ENCODE results near the gene EXOC3L1. TPM values are rescaled to one million over a fixed set of nuclear protein-coding genes. Genes with fewer than 3 reads are reported as not detected.

Gene EXOC3L1, protein sequence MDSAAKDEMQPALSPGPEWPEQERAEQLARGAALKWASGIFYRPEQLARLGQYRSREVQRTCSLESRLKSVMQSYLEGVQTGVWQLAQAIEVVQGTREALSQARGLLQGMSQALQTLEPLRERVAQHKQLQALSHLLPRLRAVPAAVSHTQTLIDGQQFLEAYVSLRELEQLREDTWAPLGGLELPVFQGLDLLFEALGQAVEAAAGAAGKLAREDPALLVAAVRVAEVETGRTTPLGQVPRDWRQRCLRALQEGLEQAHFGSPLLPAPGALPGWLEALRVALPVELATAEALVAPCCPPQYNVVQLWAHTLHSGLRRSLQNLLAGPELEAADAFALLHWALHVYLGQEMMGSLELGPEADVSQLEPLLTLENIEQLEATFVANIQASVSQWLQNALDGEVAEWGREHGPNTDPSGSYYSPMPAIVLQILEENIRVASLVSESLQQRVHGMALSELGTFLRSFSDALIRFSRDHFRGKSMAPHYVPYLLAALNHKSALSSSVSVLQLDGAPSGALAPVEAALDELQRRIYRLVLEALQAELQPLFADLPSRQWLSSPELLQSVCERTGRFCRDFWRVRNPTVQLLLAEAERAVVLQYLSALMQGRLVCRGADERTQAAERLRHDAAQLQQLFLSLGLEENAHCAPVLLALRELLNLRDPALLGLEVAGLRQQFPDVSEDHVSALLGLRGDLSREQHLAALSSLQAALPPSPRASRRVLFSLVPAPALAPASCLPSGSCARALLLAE
- total RNA-seq (2014; rRNA removed; shearing (Covaris generic)) = 0.12 and 0.50 TPM in 2 replicates

DNA sequence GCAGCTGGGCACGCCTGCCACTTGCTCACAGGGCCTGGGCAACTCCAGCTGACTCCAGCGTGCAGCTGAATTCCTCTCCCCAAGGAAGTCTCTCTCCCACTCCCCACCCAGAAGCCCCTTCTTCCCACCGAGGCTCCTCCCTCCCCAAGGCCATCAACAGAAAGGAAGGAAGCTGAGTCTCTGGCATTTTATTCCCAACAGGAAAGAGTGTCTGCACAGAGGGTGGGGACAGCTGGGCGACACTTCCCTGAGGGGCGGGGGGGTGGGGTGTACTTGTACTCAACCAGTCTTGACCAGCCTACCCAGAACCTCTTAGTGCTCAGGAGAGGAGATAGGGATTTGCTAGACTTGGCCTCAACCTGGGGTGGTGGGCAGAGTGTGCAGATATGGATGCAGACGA lies at the start of gene EXOC3L1:
TSS of gene EXOC3L1 (minus strand) at position 96 of the 400 bp plus-strand sequence. CDS start 460 bp downstream, outside the sequence.
- DNase-seq (ENCODE audit: low spot score) = no peak

DNA sequence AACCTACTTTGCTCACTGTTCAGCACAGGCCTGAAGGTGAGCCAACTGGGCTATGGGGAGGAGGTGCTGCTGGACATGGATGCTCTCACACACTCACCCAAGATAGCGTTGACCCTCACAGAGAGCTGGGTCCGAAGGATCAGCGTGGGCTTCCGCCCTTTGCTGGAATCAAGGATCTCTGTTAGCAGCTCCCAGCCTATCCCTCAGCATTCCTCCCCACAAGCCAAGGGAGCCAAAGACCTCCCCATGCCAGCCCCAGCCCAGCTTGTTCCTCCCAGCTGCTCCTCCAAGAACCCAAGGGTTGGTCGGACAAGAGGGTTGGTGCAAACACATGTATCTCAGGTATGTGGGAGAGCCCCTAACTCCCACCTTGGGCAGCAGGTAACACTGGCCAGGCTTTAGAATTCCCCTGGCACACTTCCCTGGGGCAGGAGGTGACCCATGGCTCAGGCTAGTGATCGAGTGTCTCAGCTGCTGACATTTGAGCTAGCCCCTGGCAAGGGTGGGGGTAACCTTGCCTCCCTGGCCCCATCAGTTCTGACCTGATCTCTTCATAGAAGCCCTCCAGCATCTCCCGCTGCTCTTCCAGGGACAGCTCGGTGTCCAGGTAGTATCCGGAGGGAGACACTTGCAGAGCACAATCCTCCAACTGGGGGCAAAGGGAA lies 49.0 kb upstream of the EXOC3L1 start:
- no peak for DNase-seq (ENCODE audit: low spot score)

DNA sequence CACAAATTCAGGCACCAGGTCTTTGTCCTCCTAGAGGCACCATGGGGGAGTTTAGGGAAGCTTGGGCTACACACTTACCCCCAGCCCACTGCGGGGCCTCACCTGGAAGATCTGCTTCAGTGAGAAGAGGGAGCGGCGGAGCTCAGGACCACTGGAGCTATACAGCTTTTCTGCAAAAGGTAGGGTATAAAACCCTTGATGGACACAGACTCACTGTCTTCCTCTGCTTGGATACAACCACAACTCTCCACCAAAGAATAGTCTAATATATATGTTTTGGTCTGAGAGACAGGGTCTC lies 48.3 kb upstream of the EXOC3L1 start:
- DNase-seq (ENCODE audit: low spot score) = no peak

DNA sequence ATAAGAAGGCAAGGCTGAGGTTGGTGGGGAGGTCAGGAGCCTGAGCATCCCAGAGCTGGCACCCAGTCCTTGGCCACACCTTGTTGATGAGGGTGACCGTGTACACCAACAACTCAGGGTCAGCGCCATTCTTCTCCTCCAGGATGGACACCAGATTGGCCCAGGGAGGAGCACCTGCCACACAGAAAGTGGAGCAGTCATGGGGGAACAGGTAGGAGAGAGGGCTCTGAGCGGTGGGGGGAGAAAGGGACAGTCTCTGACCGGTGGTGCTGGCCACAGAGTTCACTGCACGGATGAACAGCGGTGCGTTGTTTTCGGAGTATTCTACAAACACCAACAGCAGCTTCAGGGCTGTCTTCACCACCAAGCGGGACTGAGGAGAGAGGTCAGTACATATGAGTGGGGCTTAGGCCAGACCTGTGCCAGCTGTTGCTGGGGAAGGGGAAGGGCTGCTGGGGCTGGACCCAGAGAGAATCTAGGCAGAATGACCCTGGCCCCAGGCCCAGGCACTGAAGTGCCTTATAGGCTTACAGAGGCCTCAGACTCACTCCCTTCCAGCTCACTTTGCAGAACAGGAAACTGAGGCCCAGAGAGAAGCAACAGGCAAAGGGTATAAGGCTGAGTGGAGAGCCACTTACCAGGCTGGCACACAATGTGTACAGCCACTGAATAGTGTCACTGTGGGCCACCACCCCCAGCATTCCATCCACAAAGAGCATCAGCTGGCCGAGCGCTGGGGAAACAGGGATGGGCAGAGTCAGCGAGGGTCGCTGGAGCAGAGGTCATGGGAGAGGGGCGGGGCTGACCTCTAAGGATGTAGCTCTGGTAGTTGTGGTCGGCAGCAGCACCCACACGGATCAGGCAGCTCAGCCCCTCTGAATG lies 47.7 kb upstream of the EXOC3L1 start:
- DNase-seq (ENCODE audit: low spot score) = no peak

DNA sequence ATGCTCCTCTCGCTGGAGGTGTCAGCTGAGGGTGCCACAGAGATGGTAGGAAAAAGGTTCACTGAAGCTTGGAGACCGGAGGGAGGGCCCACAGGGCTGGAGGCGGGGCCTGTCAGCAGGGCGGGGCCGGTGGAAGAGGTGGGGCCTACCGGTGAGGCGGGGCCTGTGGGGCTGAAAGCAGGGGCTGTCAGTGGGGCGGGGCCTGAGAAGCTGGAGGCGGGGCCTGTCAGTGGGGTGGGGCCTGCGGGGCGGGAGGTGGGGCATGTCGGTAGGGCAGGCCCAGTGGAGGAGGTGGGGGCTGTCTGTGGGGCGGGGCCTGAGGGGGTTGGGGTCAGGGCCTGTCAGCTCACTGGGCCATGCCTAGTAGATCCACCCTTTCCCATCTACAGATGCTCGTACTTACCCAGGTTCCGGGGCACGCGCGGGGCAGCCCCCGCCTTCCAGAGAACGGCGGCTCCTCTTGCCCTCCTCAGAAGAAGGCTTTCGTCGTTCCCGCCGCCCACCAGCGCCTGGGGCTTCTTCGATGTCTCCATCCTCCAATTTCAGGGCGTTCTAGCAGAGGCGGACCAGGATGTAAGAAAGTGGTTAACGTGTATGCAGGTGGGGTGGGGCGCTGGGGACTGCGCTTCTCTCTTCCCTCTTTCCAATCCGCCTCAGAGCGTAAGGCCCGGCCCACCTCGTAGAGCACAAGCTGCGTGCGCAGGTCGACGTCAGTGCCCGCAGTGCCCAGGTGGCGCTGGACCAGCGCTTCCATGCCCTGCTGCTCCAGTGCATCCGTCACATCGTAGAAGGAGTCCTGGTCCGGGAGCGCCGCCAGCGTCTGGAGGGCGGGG lies 46.8 kb upstream of the EXOC3L1 start:
- DNase-seq (ENCODE audit: low spot score) = peak; percentile 72

DNA sequence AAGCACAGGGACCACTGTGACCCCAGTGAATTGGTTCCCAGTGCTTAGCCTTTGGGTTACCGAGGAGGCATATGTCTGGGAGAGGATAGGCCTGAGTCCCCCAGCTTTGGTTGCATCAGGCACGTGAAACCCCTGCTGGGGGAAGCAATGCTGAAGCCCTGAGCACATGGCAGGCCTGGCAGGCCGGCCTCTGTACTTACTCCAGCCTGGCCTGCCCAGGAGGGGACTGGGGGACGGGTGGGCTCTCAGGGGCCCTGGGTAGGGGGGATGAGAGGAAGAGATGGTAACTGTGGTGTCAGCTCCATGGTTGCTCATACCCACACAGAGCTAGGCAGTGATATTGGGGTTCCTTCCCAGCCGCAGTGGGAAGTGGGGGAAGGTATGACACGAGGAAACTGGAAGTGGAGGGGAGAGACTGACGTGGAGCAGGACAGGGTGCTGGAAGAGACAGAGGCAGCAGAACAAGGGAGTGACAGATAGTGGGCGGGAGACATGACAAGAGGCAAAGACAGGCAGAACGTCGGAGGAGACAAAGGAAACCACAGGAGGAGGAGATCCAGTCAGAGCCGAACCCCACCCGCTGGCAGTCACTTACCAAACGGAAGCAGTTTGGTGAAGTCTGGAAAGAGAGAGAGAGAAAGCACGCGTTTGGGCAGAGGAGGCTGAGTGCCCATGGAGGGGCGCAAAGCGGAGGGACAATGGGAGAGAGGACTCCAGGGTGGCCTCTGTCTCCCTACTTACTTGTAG lies 46.1 kb upstream of the EXOC3L1 start:
- DNase-seq (ENCODE audit: low spot score) = peak; percentile 79

DNA sequence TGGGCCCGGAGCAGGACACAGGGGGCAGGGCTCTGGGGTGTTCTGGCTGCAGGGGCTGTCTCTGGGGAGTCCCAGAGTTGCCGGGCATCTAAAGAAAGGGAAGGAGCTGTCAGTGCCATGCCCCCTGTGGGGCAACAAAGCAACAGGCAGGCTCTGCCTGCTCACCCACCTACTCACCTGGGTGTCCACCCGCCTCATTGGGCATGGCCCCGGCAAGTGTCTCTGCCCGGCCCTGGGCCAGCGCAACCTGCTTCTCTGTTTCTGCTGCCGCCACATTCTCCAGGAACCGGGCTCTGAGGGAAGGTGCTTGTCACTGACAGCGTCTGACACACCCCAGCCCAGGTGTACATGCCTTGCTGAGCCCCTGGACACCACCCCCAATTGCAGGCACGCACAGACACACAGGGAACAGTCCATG lies 44.3 kb upstream of the EXOC3L1 start:
- DNase-seq (ENCODE audit: low spot score) = no peak

DNA sequence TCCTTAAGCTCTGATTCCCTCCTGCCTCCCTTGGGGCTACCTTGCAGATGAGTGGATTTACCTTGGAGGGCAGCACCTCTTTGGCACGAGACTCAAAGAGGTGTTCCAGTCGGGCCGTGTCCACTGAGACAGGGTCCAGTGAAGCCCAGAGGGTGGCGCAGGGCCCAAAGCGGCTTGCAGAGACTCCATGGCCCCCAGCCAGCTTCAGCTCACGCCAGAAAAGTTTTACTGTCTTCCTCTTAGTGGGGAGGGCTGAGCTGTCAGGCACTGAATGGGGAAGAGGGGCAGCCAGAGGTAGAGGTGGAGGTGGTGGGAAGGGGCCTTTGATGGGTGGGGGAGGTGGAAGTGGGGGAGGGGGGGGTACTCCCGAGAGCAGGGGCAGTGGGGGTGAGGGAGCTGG lies 43.7 kb upstream of the EXOC3L1 start:
- no peak for DNase-seq (ENCODE audit: low spot score)

DNA sequence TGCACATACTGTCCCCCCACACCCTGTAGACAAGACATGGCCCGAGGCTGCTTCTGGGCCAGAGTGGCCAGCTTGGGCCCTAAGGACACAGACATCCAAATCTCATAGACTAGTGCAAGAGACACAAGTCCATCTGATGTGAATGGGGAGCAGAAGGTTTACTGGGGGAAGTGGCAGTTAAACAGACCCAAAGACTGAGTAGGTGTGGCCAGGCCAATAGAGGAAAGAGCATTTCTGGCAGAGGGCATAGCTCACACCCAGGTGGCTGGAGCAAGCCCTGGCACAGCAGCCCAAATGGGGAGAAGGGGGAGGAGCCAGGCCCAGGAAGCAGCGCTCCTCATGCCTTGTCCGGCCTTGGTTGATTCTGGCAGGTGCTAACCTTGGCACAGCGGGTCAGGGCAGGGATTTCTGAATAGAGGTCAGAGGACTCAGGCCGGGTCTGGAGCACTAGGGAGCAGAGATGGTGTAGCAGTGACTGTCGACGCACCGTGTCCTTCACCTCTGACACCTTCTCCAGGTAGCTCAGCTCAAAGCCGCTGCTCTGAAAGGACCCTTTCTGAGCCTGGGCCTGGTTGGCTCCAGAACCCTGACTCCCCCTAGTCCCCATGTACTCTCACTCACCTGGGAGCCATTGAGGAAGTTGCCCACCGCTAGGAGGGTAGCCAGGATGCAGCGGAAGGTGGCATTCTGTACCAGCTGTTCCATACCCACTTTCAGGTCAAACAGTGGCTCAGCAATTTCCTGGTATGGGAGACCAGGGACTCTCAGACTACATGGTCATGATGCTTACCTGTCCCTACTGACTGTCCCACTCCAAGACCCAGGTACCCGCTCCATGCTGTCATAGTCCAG lies 41.1 kb upstream of the EXOC3L1 start:
- no peak for DNase-seq (ENCODE audit: low spot score)

DNA sequence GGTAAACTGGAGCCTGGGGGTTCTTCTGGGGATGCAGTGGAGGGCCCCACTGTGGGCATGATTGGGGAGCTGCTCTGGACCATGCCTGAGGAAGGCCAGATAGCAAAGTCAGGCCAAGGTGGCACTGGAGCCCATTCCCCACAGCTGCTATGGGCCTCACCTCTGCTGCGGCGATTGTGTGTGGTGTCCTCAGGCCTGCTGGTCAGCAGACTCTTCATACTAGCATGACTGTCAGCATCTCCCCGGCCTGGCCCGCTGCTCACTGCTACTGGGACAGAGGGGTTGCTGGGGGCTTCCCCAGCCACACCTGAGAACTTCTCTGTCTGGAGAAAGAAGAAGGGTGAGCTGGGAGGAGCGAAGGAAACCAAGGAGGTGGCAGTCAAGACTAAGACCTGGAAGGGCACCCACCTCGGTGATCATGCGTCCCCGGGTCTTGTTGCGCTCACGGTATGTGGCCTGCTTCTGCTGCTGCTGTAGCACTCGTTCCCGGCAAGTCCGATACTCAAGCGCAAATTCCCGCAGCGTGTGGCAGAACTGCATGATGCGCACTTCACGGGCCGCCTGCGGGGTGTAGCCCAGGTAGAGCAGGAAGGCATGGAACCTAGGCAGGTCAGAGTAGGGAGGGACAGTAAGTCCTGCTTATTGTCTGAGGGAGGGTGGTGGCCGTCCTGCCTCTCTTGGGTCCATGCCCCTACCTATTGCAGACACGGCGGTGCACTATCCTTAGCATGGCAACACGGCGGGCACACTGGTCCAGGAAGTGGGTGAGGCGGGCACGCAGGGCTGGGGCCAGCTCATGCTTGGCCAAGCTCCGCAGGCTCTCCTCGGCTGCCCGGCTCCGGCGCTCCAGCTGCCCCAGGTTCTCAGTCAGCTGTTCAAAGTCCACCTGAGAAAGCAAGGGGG lies 40.2 kb upstream of the EXOC3L1 start:
- DNase-seq (ENCODE audit: low spot score) = no peak

DNA sequence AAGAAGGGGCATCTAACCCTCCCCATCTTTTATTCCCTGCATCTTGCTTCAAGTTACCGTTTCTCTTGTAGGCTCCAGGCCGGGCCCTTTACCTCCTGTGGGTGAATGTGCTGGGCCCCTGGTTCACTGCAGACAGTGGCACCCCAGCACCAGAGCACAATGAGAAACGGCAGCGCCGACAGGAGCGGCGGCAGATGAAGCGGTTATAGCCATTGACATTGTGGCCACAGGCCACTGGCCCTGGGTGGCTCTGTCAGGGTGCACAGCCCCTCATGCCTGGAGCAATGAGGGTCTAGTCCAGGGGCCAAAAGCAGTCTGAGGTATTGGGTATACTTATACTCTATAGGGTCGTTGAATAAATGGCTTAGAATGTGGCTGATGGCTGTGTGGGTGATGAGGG lies 39.0 kb upstream of the EXOC3L1 start:
- no peak for DNase-seq (ENCODE audit: low spot score)

DNA sequence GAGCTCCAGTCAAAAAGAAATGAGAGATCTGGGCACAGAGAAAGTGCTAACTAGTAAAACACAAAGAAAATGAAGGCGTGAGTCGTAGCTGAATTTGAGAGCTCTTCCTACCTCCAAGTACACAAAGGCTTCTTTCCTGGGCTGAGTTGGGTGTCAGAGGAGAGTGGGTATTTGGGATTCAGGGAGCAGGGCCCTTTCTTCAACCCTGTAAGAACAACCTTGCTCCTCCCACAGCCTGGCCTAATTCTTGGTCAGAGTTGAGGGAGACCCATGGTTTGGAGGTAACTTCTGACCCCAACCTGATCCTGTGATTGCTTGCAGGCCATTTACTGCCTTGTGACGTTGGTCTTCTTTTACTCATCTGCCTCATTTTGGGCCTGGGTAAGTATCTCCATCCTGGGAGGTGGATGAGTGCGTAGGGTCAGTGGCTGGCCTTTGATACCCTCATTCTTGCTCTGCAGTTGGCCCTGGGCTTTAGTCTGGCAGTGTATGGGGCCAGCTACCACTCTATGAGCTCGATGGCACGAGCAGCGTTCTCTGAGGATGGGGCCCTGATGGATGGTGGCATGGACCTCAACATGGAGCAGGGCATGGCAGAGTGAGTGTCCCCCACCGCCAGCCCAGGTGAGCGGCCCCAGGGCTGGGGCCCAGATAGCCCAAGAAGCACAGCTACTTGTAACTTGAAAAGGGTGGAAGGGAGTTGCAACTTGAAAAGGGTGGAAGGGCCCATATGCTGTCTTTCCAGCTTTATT lies 38.3 kb upstream of the EXOC3L1 start:
- no peak for DNase-seq (ENCODE audit: low spot score)

DNA sequence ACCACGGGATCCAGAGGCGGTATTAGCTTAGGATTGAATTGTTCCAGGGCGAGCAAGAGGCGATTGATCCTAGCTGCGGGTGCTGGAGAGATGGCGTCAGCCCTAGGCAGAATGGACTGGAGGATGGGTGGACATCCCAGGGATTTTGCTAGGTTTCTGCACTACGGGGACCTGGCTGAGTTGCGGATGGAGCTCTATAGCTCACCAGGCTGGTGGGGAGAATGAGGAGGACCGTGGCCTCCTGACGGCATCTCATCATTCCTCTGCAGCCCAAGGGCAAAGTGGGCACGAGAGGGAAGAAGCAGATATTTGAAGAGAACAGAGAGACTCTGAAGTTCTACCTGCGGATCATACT lies 37.6 kb upstream of the EXOC3L1 start:
- no peak for DNase-seq (ENCODE audit: low spot score)

DNA sequence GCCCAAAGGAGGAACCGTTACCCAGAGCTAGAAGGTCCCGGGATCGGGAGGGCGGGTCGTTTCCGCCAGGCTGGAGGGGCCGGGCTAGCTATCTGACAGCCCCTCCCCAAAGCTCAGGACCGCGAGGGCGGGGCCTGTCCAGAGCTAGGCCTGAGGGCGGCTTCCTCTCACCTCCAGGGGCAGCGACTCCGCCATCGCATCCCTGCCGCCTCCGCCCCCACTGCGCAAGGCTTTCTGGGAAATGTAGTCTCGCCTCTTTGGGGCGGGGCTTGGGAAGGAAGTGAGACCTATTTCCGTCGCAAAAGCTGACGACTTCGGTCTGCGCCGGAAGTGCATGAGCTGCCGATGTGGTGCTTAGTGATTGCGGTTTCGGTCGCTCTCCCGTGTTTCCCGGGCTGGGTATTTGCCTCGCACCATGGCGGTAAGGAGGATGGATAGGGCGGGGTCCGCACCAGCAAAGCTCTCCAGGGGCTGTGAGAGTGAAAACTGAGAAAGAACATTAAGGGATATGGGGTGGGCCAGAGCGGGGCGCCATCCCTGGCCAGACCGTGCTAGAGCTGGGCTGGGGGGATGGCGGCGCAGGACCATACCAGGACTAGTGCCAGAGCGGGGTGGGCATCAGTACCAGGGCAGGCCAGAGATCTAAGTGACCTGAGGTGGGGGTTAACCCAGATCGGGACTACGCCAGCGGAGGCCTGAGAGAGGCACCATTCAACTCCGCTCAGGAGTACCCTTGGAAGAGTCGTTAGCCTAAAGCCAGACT lies 37.0 kb upstream of the EXOC3L1 start, which contains the start of gene TMEM208:
TSS of gene TMEM208 (plus strand) at position 327 of the 763 bp plus-strand sequence. CDS start at position 416, 89 bp downstream.
- peak; percentile 97 for DNase-seq (ENCODE audit: low spot score)

DNA sequence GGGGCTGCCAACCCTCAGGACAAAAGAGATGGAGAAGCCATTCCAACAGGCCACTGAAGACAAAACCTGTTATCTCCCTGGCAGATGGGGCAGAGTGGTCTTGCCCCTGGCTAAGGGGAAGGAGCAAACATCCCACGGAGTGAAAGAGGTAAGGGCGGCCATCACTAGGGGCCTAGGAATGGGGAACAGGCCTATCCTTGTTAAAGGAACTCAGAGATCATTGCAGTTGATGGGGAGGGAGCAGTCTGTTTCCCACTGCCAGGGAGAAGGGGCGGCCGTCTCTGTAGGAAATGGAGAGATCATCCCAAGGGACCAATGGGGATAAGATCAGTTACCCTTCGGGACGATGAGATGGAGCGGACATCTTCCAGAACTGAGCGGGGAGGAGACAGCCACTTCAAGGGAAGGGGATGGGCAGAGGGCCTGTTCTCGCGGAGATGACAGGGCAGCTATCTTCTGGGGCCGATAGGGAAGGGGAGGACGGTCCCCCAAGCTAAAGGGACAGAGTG lies 36.4 kb upstream of the EXOC3L1 start:
- DNase-seq (ENCODE audit: low spot score) = no peak

DNA sequence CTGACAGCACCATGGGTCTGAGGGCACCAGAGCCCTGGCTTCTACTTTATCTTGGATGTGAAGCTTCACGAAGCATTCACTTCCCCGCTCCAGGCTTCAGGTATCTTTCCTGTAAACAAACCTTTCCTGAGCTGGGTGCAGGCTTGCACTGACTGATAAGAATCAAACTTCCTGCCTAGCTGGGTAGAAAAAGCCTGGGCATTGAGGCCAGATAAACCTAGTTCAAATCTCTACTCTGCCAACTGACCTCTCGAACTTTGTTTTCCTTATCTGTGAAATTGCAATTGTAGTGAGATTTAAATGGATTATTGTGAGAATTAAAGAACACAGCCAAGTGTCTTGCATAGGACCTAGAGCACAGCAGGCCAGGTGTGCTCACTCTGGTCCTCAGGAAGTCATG lies 34.1 kb upstream of the EXOC3L1 start:
- DNase-seq (ENCODE audit: low spot score) = no peak
